Measurements from ENCODE around the gene AKAP13. TPM values are rescaled to one million over a fixed set of nuclear protein-coding genes. Genes with fewer than 3 reads are reported as not detected.
A peak's percentile ranks its signal among the peaks of the same experiment; 100 is the strongest.
"Not testable (repeated sequence)": the region's sequence is repeated elsewhere in the genome, so short reads cannot be mapped to it uniquely, and the experiment has no call there.

The AKAP13 gene
- total and polyA plus RNA-seq, 7 donors: 21.6 to 142 (median 98.5) TPM

GRCh38 chr15:85652457-85652856 is 272.1 kb downstream of the AKAP13 start:
- no peak for TF ChIP-seq POLR2A (IDR thresholded peaks at IDR 0.05)
- TF ChIP-seq CTCF (IDR thresholded peaks at IDR 0.05): no peak
- no peak for TF ChIP-seq EP300 (IDR thresholded peaks at IDR 0.05)
- no peak for TF ChIP-seq POLR2AphosphoS5 (IDR thresholded peaks at IDR 0.05)
- DNase-seq: no peak
- WGBS, 2 donors: 91% methylated on average over 4 of the region's 4 CpGs
- Histone ChIP-seq H3K36me3 (peaks cover 0 to 29% (median 11%) of the 10 kb centered on the region in 4 donors), H3K27me3 (no peaks in the 10 kb centered on the region), H3K9me3 (no peaks in the 10 kb centered on the region), H3K4me3 (no peak overlapping the region), H3K27ac (peak overlapping the region in 3 of 4 donors; percentile 18 to 48 (median 45)), H3K4me1 (peaks cover 0 to 35% (median 14%) of the 10 kb centered on the region in 4 donors)
- intact Hi-C loops (cut with DNase I): no loop called here

DNA sequence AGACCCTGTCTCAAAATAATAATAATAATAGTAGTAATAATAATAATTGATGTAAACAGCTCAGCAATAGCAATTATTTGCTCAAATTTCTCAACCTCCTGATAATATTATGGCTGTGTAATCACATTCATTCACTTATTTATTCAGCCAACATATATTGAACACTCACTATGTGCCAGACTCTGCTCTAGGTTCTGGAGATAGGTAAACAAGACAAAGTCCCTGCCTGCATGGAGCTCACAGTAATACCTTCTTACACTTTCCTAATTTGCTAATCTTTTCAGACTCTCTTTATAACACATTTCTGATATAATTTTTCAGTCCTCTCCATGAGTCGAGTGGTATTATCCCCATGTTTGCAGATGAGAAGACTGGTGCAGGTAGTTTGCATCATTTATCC is 276.7 kb downstream of the AKAP13 start:
- Histone ChIP-seq H3K27ac (no peak overlapping the region), H3K9me3 (no peaks in the 10 kb centered on the region), H3K4me3 (no peak overlapping the region), H3K4me1 (peaks cover 0 to 12% (median 7%) of the 10 kb centered on the region in 4 donors), H3K27me3 (no peaks in the 10 kb centered on the region), H3K36me3 (peaks cover 0 to 34% (median 11%) of the 10 kb centered on the region in 4 donors)
- TF ChIP-seq CTCF (IDR thresholded peaks at IDR 0.05) (no peak), EP300 (IDR thresholded peaks at IDR 0.05) (no peak), POLR2A (IDR thresholded peaks at IDR 0.05) (no peak), POLR2AphosphoS5 (IDR thresholded peaks at IDR 0.05) (no peak)
- intact Hi-C loops (cut with DNase I): no loop called here
- no peak for DNase-seq
- 42 to 43% methylated on average over 1 of the region's 1 CpG for WGBS, 2 donors

GRCh38 chr15:85658816-85659215 is 278.4 kb downstream of the AKAP13 start:
- intact Hi-C loops (cut with DNase I): no loop called here
- Histone ChIP-seq H3K36me3 (peaks cover 0 to 44% (median 13%) of the 10 kb centered on the region in 4 donors), H3K27ac (peak overlapping the region in 1 of 4 donors; percentile 10)

GRCh38 chr15:85661859-85662258 is 281.5 kb downstream of the AKAP13 start:
- 90 to 95% methylated on average over 3 of the region's 3 CpGs for WGBS, 2 donors
- intact Hi-C loops (cut with DNase I): no loop called here
- Histone ChIP-seq H3K4me1 (peaks cover 0 to 9% (median under 1%) of the 10 kb centered on the region in 4 donors), H3K27me3 (no peaks in the 10 kb centered on the region), H3K4me3 (no peak overlapping the region), H3K9me3 (no peaks in the 10 kb centered on the region), H3K36me3 (peaks cover 4 to 38% (median 18%) of the 10 kb centered on the region in 4 donors), H3K27ac (no peak overlapping the region)
- no peak for DNase-seq
- no peak for TF ChIP-seq POLR2AphosphoS5 (IDR thresholded peaks at IDR 0.05)
- TF ChIP-seq POLR2A (IDR thresholded peaks at IDR 0.05): no peak
- TF ChIP-seq EP300 (IDR thresholded peaks at IDR 0.05): no peak
- no peak for TF ChIP-seq CTCF (IDR thresholded peaks at IDR 0.05)

More at GRCh38 chr15:85658816-85659215, 278.4 kb downstream of the AKAP13 start:
- Histone ChIP-seq H3K27me3 (no peaks in the 10 kb centered on the region), H3K4me3 (no peak overlapping the region), H3K4me1 (peaks cover 0 to 4% (median 0%) of the 10 kb centered on the region in 4 donors), H3K9me3 (no peaks in the 10 kb centered on the region)
- DNase-seq: no peak
- TF ChIP-seq CTCF (IDR thresholded peaks at IDR 0.05): no peak
- TF ChIP-seq POLR2AphosphoS5 (IDR thresholded peaks at IDR 0.05): no peak
- no peak for TF ChIP-seq EP300 (IDR thresholded peaks at IDR 0.05)
- TF ChIP-seq POLR2A (IDR thresholded peaks at IDR 0.05): no peak
- 94 to 95% methylated on average over 3 of the region's 3 CpGs for WGBS, 2 donors

- DNase-seq; intact Hi-C loops (cut with DNase I); H3K4me3 ChIP-seq; H3K27me3 ChIP-seq; H3K27ac ChIP-seq; H3K9me3 ChIP-seq: not testable (repeated sequence)
- Histone ChIP-seq H3K4me1 (peaks cover 0 to 23% (median 18%) of the 10 kb centered on the region in 4 donors), H3K36me3 (peaks cover 4 to 47% (median 21%) of the 10 kb centered on the region in 4 donors)
- 91 to 94% methylated on average over 6 of the region's 6 CpGs for WGBS, 2 donors
Observed at GRCh38 chr15:85665677-85666076, 285.3 kb downstream of the AKAP13 start.
